ENCODE results near the gene PHLPP1. TPM values are rescaled to one million over a fixed set of nuclear protein-coding genes. Genes with fewer than 3 reads are reported as not detected.

The PHLPP1 gene
- total RNA-seq, 2 donors from 2014 or later = 7.8 to 11.4 TPM

DNA sequence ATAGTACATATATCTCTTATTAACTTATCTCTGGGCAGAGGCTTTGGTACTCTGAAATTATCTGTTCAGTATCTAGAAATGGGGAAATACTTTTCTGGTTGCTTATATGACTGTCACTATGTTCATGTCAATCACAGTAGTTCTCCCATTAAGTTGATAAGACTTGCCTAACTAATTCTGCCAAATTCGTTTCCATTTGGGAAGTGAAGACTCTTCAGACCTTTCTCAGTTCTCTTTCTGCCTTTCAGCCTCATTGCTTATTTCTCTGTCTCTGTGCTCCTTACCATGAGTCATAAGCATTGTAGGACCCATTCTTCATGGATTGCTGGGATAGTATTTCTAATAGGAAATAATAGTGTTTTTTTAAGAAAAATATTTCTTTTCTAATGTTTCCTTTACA lies 113.5 kb downstream of the PHLPP1 start:
- intact Hi-C loops (cut with DNase I) = loop anchor here in 1 of 2 donors (10.0 kb wide), 1 partner anchor 1134 kb away; no protein-coding TSS in a partner anchor
- no peak for DNase-seq (ENCODE audit: low spot score)

DNA sequence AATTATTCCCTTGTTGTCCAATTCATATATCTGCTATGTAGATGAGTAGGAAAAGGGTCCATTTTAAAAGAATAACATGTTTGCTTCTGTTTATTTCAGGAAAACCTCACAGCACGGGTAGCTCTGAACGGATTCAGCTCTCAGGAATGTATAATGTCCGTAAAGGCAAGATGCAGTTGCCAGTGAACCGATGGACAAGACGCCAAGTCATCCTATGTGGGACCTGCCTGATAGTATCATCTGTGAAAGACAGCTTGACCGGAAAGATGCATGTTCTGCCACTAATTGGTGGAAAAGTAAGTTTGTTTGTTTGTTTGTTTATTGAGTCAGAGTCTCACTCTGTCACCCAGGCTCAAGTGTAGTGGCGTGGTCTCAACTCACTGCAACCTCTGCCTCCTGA lies 114.6 kb downstream of the PHLPP1 start:
- intact Hi-C loops (cut with DNase I) = loop anchor here in 1 of 2 donors (10.0 kb wide), 1 partner anchor 1135 kb away; no protein-coding TSS in a partner anchor

DNA sequence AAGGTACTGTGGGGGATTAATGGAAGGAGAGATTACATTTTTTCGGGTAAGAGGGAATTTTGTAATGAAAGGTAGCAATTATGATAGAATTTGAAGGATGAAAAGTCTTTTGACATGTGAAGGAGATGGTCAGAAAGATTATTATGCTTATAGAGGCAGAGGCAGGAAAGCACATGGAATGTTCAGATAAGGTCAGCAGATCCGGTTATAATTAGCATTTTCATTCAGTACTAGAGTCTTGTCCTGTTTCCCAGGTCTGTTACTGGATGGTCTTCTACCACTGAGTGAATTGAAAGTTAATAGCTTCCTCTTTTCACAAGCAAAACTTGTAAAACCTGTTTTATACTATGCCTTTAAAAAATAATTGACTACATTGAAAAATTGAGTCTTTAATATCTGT lies 116.9 kb downstream of the PHLPP1 start:
- intact Hi-C loops (cut with DNase I) = no loop called here
- DNase-seq (ENCODE audit: low spot score) = no peak

More for the DNA sequence above, 114.6 kb downstream of the PHLPP1 start:
- no peak for DNase-seq (ENCODE audit: low spot score)

DNA sequence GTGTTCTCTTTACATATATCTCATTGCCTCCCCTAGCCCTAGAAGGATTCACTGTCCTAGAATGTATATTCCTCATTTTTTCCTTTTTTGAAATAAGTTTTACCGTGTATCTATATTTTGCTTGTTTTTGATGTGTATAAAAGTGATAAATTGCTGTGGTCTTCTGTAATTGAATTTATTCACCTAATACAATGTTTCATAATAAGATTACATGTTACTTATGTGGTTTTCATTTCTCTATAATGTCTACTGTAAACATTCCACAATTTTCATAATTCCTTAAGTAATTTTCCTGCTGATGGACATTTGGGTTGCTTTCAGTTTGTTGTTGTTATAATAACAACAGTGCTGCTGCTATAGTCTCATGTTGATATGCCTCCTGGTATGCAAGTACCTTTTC lies 118.2 kb downstream of the PHLPP1 start:
- intact Hi-C loops (cut with DNase I) = no loop called here
- no peak for DNase-seq (ENCODE audit: low spot score)

DNA sequence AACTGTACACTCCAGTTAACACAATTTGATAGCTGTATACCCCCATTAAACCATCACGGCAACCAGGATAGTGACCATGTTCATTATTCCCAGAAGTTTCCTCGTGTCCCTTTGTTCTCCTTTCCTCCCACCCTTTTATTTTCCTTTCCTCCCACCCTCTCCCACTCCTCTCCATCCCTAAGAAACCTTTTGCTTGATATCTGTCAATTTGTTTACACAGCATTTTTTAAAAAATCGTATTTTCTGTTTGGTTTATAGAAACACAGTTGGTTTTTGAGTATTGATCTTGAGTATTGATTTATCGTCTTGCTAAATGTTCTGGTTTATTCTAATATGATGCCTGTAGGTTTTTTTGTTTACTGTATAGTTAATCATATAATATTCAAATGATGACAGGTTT lies 119.4 kb downstream of the PHLPP1 start:
- intact Hi-C loops (cut with DNase I) = no loop called here
- DNase-seq (ENCODE audit: low spot score) = no peak

DNA sequence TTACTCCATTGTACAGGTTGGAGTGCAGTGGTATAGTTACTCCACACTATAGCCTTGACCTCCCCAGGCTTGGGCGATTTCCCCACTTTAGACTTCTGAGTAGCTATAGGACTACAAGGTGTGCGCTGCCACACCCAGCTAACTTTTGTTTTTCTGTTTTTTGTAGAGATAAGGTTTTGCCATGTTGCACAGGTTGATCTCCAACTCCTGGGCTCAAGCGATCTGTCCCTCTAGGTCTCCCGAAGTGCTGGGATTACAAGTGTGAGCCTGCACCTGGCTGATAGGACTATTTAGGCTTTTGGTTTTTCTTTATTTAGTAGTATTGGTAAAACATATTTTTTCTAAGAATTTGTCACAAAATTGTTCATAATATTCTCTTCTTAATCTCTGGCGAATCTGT lies 121.7 kb downstream of the PHLPP1 start:
- no peak for DNase-seq (ENCODE audit: low spot score)
- intact Hi-C loops (cut with DNase I) = no loop called here

DNA sequence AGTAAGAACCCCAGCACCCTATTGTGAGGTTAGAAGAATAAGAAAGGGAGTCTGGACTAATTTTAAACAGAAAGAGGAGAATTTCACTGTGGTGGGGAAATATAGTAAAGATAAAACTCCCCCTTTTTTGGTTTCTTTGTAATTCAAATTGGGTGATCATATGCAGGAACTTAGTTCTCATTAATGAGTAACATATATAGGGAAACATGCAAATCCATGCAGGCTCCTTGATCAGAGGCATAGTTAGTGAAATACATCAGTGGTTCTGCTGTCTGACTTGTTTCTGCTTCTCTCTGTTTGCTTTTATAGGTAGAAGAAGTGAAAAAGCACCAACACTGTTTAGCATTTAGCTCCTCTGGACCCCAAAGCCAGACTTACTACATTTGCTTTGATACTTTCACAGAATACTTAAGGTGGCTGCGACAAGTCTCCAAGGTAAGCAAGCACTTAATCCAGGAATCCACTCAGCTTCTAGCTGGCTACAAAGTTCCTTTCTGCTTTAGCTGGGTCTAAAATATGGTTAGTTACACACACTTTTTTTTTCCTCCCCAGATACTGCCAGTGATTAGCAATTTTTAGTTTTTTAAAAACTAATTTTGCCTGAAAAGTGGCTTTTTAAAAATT lies 123.2 kb downstream of the PHLPP1 start:
- intact Hi-C loops (cut with DNase I) = no loop called here

DNA sequence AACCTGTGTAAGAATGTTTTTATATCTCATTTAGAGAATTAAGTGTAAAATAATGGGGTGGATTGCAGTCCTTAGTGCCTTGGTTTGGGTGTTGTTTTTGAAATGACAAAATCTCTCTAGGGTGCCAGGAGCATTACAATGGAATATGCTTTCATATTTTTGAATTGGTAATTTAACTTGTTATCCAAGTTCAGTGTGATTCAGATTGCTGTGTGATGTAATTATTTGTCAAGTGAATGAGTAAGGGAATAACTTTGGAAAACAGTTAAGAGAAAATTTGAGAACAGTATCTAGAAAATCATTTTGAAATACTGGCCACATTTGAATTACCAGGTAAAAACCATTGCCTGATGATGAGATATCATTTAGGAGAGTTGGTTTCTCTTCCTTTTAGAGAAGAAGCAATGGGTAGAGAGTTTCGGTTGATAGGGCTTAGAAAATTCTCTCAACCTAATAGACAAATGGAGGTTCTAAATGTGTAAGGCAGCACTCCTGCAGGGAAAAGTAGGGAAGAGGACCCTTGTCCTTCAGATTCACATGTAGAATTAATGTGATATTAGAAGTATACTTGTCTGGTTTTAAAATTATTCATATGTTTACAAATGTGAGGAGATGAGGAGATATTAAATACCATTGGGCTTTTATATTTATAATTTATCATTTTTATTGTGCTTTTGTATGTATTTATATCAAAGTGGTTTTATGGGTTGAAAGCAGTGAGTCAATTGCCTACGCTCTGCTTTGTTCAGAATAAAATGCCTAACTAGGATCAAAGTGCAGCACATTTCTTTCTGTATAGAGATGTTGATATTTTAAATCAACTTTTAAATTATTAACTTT lies 124.8 kb downstream of the PHLPP1 start:
- intact Hi-C loops (cut with DNase I) = no loop called here
- no peak for DNase-seq (ENCODE audit: low spot score)

More for the DNA sequence above, 123.2 kb downstream of the PHLPP1 start:
- DNase-seq (ENCODE audit: low spot score) = no peak

DNA sequence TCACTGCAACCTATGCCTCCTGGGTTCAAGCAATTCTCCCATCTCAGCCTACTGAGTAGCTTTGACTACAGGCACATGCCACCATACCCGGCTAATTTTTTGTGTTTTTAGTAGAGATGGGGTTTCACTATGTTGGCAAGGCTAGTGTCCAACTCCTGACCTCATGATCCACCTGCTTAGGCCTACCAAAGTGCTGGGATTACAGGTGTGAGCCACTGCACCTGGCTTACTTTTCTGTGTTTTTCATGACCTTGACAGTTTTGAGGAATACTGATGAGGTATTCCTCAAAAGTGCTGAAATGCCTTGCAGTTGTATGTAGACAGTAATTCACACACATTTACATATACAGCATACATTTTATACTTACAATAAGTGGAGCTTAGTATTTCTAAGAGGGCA lies 126.1 kb downstream of the PHLPP1 start:
- intact Hi-C loops (cut with DNase I) = no loop called here
- DNase-seq (ENCODE audit: low spot score) = no peak

DNA sequence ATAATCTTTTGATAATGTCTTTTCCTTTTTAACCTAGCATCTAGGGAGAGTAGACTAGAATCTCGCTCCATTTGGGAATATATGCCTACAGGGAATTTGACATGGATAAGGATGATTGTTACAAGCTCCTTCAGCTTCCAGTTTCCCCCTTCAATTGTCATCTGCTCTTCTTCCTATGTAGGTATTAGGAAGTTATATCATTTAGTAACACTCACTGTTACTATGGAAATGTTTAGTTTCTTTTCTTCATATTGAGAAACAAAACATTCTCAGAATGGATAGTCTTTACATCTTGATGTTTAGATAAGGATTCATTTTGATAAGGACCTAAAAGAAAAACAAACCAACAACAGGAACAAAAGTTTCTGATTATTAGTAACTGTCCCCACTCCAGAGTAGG lies 127.6 kb downstream of the PHLPP1 start:
- DNase-seq (ENCODE audit: low spot score) = no peak
- intact Hi-C loops (cut with DNase I) = no loop called here

DNA sequence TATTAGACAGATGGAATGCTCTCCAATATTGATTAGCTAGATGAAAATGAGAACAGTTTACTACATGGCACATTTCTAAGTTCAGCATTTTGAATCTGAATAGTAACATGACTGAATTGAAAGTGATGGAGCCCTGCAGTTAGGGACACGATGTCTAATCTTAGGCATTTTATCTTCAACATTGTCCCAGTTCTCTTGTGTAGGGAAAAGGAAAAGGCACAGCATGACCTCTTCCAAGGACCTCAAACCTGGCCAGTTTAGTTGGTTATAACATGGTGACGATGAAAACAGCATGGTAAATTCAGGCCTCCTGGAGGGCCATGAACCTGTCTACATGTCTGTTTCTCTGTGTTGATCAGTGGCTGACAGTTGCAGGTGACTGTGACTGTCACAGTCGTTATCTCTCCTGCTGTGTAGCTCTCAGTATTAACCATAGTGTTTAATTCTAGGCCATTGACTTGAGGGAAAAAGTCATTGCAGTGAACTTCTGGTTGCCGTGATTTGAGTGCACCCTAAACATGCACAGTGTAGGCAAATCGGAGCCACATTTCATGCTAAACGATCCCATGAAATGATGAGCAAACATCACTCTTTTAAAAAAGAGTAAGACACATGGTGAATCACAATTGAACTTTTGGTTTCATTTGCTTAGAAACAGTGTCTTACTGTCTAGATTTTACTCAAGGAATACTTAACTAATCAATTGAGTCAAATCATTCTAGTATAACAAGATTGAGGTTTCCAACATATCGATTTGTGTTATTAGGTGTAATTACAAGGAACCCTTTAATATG lies 129.7 kb downstream of the PHLPP1 start:
- DNase-seq (ENCODE audit: low spot score) = no peak
- intact Hi-C loops (cut with DNase I) = no loop called here

DNA sequence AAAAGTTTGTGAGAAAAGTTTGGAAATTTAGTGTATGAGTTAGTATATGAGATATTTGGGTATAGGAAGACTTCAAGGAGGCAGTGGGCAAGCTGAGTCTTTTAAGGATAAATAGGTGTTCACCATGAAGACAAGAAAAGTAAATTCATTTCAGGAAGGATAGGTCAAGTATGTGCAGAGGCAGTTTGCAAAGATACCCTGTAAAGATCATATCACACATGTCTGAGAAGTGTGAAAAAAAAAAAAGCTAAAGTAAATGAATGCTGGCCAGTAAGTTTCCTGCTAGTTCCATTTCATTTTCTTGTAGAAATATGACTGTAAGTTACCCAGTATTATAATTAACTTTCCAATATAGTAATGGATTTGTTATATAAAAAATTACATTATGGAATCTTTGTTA lies 131.0 kb downstream of the PHLPP1 start:
- no peak for DNase-seq (ENCODE audit: low spot score)
- intact Hi-C loops (cut with DNase I) = no loop called here

DNA sequence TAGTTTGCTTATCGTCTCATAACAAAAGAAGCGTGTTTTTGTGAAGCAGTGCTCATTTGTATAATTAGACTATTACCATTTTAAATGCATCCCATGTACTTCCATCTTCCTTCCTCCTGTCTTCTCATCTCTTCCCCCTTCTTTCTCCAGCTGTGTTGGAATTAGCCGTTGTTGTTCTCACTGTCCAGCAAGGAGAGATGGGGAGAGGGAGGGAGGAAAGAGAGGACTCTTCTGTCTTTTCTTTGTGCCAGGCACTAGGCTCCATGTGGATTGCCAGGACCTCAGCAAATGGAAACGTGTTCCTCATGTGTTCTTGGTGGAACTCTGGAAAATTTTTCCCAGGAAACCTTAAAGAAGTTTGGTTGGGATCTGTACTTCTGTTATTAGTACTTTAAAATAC lies 131.7 kb downstream of the PHLPP1 start:
- intact Hi-C loops (cut with DNase I) = no loop called here

DNA sequence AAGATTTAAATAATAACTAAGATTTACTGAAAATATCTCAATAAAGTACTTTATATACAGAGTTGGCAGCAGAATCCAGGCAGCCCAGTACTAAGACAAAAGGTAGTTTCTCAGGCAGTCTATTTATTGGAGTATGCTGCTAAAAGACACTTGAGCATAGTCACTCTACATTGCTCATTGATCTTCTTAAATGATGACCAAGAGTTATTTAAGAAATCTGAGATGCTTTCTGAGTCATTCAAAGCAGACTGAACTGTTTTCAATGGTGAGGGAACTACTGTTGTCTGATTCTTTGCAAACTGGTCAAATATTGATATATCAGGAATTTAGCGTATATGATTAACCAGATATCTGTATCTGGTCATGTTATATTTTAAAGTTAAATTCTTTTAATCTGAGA lies 133.6 kb downstream of the PHLPP1 start:
- no peak for DNase-seq (ENCODE audit: low spot score)
- intact Hi-C loops (cut with DNase I) = no loop called here

More for the DNA sequence above, 131.7 kb downstream of the PHLPP1 start:
- DNase-seq (ENCODE audit: low spot score) = no peak

DNA sequence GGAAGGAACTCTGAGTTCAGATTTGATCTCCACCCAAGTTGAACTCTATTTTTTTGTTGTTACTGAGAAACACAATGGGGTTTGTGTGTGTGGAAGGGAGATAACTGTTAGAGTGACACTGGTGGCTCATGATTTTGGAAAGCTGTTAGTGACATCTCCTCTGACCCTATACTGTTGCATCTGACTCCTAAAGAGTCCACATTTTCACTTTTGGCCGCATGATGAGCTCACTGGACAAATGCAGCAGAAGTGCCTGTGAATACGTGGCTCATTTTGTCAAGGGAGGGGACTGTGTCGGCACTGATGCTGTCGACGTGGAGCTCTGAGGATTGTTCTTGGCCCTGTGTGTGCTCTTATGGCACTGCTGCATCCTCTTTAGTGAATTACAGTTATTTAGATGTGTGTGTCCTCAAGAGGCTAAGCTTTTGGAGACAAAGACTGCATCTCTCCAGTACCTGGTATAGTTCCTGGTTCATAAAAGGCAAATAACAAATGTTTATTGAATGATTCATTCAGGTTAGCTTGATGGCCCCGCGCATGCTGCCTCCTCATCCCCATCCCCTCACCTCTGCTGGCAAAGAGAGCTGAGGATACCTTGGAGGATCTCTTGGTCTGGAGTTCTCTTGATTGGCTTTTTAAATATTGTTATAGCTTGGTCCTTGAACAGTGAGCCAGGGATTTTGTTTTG lies 135.4 kb downstream of the PHLPP1 start:
- DNase-seq (ENCODE audit: low spot score) = no peak
- intact Hi-C loops (cut with DNase I) = no loop called here

DNA sequence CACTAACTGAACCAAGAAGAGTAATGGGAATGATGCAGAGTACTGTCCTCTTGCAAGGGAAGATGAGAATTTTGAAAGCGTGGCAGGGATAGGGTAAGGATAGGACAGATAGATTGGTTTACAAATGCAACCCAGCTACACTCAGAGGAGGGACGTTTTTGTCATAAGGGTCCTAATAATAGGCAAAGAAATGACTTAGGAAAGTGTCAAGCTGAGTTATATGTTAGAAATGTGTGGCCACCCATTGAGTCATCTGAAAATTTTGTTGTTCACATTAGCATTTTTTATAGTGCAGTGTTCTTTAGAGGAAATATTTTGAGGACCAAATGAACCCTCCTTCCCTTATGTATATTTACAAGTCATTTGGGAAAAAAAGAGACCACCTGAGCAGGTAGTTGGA lies 137.5 kb downstream of the PHLPP1 start:
- DNase-seq (ENCODE audit: low spot score) = no peak

DNA sequence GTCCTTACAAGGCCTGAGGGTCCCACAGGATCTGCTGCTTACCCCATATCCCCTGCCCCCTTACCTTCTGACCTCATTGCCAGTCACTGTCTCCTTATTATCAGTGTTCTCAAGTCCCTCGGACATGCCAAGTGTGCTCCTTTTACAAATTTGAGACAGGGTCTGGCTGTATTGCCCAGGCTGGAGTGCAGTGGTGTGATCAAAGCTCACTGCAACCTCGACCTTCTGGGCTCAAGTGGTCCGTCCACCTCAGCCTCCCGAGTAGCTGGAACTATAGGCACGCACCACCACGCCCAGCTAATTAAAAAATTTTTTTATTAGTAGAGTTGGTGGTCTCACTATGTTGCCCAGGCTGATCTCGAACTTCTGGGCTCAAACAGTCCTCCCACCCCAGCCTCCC lies 141.0 kb downstream of the PHLPP1 start:
- DNase-seq (ENCODE audit: low spot score) = no peak
- intact Hi-C loops (cut with DNase I) = no loop called here

More for the DNA sequence above, 137.5 kb downstream of the PHLPP1 start:
- intact Hi-C loops (cut with DNase I) = no loop called here

DNA sequence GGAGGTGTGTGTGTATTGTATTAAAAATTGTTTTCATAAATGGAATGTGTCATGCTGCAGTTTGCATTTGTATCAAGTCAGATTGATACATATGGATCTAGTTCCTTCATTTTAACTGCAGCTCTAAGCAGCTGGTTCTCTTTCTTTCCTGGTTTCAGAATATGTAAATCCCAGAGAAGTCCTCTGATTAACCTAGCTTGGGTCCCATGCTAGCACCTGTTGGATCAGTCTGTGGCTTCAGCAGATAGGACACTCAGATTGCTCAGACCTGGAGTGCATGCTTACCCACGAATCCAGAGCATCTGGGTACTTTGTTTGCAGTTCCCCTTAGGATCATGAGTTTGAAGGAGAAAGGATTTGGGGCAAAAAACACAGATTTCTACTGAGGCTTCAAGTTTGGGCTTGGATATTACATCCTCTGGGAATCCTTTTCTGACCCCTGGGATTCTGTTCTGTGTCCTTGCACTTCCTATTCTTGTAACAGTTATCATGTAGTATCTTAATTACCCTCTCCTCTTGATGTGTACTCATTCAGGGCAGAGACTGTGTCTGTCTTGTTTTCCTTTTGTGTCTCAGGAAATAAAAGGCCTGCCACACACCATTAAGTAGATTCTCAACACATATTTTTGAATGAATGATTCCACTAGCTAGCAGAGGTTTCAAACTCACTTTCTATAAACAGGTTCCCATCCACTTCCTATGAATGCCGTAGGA lies 142.1 kb downstream of the PHLPP1 start:
- intact Hi-C loops (cut with DNase I) = no loop called here
- DNase-seq (ENCODE audit: low spot score) = no peak

DNA sequence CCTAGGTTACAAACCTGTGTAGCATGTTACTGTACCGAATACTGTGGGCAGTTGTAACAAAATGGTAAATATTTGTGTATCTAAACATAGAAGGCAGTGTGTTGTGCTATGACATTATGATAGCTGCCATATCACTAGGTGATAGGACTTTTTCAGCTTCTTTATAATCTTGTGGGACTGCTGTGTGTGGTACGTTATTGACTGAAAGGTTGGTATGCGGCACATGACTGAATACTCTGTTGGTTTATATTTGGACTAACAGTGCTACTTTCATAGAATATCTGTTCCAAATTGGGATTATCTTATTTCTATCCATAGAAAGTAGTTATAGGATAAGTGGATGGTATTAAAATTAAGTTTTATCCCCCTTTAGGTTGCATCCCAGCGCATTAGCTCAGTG lies 144.7 kb downstream of the PHLPP1 start:
- intact Hi-C loops (cut with DNase I) = no loop called here
- DNase-seq (ENCODE audit: low spot score) = no peak

Data from posterior vena cava (tissue), 2 donors.